ENCODE measurements around the gene RAB6D. TPM values are rescaled to one million over a fixed set of nuclear protein-coding genes. Genes with fewer than 3 reads are reported as not detected.

Gene RAB6D
- 0.09 TPM in 1 of 5 replicates, not detected in the others for total RNA-seq (2022; extraction: Qiagen RNA extraction; ENCODE audit: low read depth)

GRCh38 chr2:131363703-131364186 is at the start of gene RAB6D:
TSS of gene RAB6D (minus strand) at chr2:131364168. CDS start at chr2:131363720, 448 bp downstream.

Other genes starting within 250 kb of the RAB6D start
- 0.03 to 0.09 TPM (median 0.05 TPM) in 4 of 5 replicates, not detected in the other for gene POTEE, start 154.6 kb downstream of the RAB6D start, total RNA-seq (2022; extraction: Qiagen RNA extraction; ENCODE audit: low read depth)
- 0.17 TPM in 1 of 5 replicates, not detected in the others for gene TUBA3D, start 112.0 kb upstream of the RAB6D start, total RNA-seq (2022; extraction: Qiagen RNA extraction; ENCODE audit: low read depth)
- gene MZT2A, start 128.2 kb upstream of the RAB6D start, total RNA-seq (2022; extraction: Qiagen RNA extraction; ENCODE audit: low read depth), result 111 to 203 TPM (median 182 TPM) in 5 replicates
- gene CCDC74A, start 163.7 kb upstream of the RAB6D start, total RNA-seq (2022; extraction: Qiagen RNA extraction; ENCODE audit: low read depth), result 11.8 to 18.8 TPM (median 16.0 TPM) in 5 replicates